ENCODE results near the gene GRIK1. TPM values are rescaled to one million over a fixed set of nuclear protein-coding genes. Genes with fewer than 3 reads are reported as not detected.

GRIK1 gene
- polyA plus RNA-seq, 1 experiment: not detected

DNA sequence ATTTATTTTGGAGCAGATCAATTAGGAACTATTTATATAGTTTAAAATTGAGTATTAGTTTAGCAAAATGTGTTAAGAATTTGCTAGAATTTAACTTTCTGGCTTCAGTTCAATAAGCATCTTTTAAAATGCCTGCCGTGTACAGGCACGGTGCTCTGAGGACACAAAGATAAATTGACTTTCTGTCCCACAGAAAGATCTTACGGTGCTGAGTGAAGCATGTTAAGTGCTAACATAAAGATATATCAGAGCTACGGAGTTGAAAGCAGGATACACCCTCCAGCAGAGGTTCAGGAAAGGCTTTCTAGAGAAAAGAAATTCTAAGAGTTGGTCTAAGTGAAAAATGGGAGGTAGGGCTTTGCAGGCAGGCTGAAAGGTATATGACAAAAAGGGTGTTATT is 305.4 kb downstream of the GRIK1 start:
- Histone ChIP-seq H3K9me3 (ENCODE audit: control insufficient read depth, insufficient read depth, low read length) (no peaks in the 10 kb centered on the region), H3K4me3 (ENCODE audit: low read depth, low read length) (no peak overlapping the region), H3K27me3 (ENCODE audit: control insufficient read depth, insufficient read depth, low read length) (no peaks in the 10 kb centered on the region), H3K27ac (ENCODE audit: low read depth, low read length) (no peak overlapping the region)
- no peak for TF ChIP-seq CTCF (IDR thresholded peaks at IDR 0.05; ENCODE audit: low read depth, low read length)
- CTCF ChIA-PET: no interaction called here
- POLR2A ChIA-PET: no interaction called here
- no peak for DNase-seq (ENCODE audit: low read depth, low spot score)

GRCh38 chr21:29633756-29634155 is 306.0 kb downstream of the GRIK1 start:
- TF ChIP-seq CTCF (IDR thresholded peaks at IDR 0.05; ENCODE audit: low read depth, low read length): no peak
- no peak overlapping the region for H3K27ac ChIP-seq (ENCODE audit: low read depth, low read length)
- CTCF ChIA-PET: no interaction called here
- no peaks in the 10 kb centered on the region for H3K9me3 ChIP-seq (ENCODE audit: control insufficient read depth, insufficient read depth, low read length)
- POLR2A ChIA-PET: no interaction called here
- H3K27me3 ChIP-seq (ENCODE audit: control insufficient read depth, insufficient read depth, low read length): no peaks in the 10 kb centered on the region
- DNase-seq (ENCODE audit: low read depth, low spot score): no peak
- H3K4me3 ChIP-seq (ENCODE audit: low read depth, low read length): no peak overlapping the region

- ChIA-PET POLR2A (no interaction called here), CTCF (no interaction called here)
- H3K9me3 ChIP-seq (ENCODE audit: control insufficient read depth, insufficient read depth, low read length): no peaks in the 10 kb centered on the region
- DNase-seq (ENCODE audit: low read depth, low spot score): no peak
- H3K27ac ChIP-seq (ENCODE audit: low read depth, low read length): no peak overlapping the region
- no peaks in the 10 kb centered on the region for H3K27me3 ChIP-seq (ENCODE audit: control insufficient read depth, insufficient read depth, low read length)
- no peak overlapping the region for H3K4me3 ChIP-seq (ENCODE audit: low read depth, low read length)
- no peak for TF ChIP-seq CTCF (IDR thresholded peaks at IDR 0.05; ENCODE audit: low read depth, low read length)
Measured at GRCh38 chr21:29630441-29630840, 309.4 kb downstream of the GRIK1 start.

GRCh38 chr21:29627905-29628304 is 311.9 kb downstream of the GRIK1 start:
- POLR2A ChIA-PET: no interaction called here
- CTCF ChIA-PET: no interaction called here
- H3K4me3 ChIP-seq (ENCODE audit: low read depth, low read length): no peak overlapping the region
- H3K27me3 ChIP-seq (ENCODE audit: control insufficient read depth, insufficient read depth, low read length): no peaks in the 10 kb centered on the region
- no peak for TF ChIP-seq CTCF (IDR thresholded peaks at IDR 0.05; ENCODE audit: low read depth, low read length)
- no peak overlapping the region for H3K27ac ChIP-seq (ENCODE audit: low read depth, low read length)
- no peak for DNase-seq (ENCODE audit: low read depth, low spot score)
- no peaks in the 10 kb centered on the region for H3K9me3 ChIP-seq (ENCODE audit: control insufficient read depth, insufficient read depth, low read length)

DNA sequence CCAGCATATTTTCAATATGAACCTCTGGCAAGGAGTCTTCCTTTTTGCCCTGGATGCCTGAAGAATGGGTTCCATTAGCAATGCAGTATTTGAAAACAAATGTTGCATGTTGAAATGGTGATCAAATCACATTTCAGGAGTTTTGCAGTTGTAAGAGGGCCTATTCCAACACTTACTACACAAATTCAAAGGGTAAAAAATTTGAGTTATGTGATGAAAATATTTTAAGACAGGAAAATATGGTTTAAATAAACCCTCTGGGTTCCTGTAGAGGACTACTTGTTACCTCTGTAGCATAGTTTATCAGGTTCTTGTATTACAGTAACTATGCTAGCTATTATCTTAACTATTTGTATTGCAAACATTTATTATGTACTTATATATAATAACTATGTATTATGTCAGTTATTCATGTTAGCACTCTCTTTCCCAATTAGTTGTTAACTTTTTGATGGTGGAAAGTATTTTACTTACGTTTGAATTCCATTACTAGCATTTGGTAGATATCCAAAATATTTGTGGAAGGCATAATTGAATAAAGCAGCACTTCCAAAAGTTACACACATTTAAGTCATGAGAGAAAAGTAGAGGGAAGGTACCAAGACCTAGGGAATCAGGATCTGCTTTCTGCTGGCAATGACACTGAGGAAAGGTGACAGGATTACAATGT is 312.9 kb downstream of the GRIK1 start:
- no peak for DNase-seq (ENCODE audit: low read depth, low spot score)
- ChIA-PET POLR2A (no interaction called here), CTCF (no interaction called here)
- Histone ChIP-seq H3K9me3 (ENCODE audit: control insufficient read depth, insufficient read depth, low read length) (no peaks in the 10 kb centered on the region), H3K27me3 (ENCODE audit: control insufficient read depth, insufficient read depth, low read length) (no peaks in the 10 kb centered on the region), H3K27ac (ENCODE audit: low read depth, low read length) (no peak overlapping the region), H3K4me3 (ENCODE audit: low read depth, low read length) (no peak overlapping the region)
- no peak for TF ChIP-seq CTCF (IDR thresholded peaks at IDR 0.05; ENCODE audit: low read depth, low read length)
